OCI-LY3 (cell line): ENCODE measurements around the gene CNTNAP2.

ENCODE experiments used
- H2AFZ ChIP-seq: fragments of 200-600, 300-600 bp; shearing (Covaris generic); 2 replicates; pipeline ENCODE4 v1.6.0; 2014; ENCODE audit warnings: antibody characterized with exemption, low read depth, low read length
- H3K27ac ChIP-seq: fragments of 200-600, 300-600 bp; sonication (generic); 2 replicates; pipeline ENCODE4 v1.5.1; 2014; ENCODE audit warnings: mild to moderate bottlenecking, low read length, moderate library complexity, mixed read lengths
- H3K27me3 ChIP-seq: fragments of 200-600, 300-600 bp; sonication (generic); 2 replicates; pipeline ENCODE4 v1.6.1; 2014; ENCODE audit warnings: low read depth, low read length, mixed read lengths
- H3K36me3 ChIP-seq: fragments of 200-600, 300-600 bp; sonication (generic); replicated peaks from 2 replicates; pipeline ENCODE3; 2014; ENCODE audit warnings: low read depth, low read length, mixed read lengths
- H3K4me1 ChIP-seq: fragments of 300-600, 200-600 bp; sonication (generic); 2 replicates; pipeline ENCODE4 v1.6.1; 2014; ENCODE audit warnings: low read length, mixed read lengths
- H3K4me2 ChIP-seq: fragments of 200-600, 300-600 bp; sonication (generic); 2 replicates; pipeline ENCODE4 v1.6.1; 2014; ENCODE audit warnings: low read length, mixed read lengths
- H3K4me3 ChIP-seq: fragments of 300-600, 200-600 bp; sonication (generic); 2 replicates; pipeline ENCODE4 v1.5.1; 2014; ENCODE audit warnings: antibody characterized with exemption, mild to moderate bottlenecking, low read length, moderate library complexity
- H3K79me2 ChIP-seq: fragments of 300-600, 200-600 bp; shearing (Covaris generic); 2 replicates; pipeline ENCODE4 v1.6.1; 2014; ENCODE audit warnings: mild to moderate bottlenecking, low read length, mixed read lengths
- H3K9ac ChIP-seq: fragments of 300-600, 200-600 bp; shearing (Covaris generic); 2 replicates; pipeline ENCODE4 v1.6.0; 2014; ENCODE audit warnings: mild to moderate bottlenecking, low read length, moderate library complexity
- H3K9me3 ChIP-seq: fragments of 200-600, 300-600 bp; shearing (Covaris generic); 2 replicates; pipeline ENCODE4 v1.6.1; 2014; ENCODE audit warnings: low read length, mixed read lengths; ENCODE audit not compliant: insufficient read depth
- H4K20me1 ChIP-seq: fragments of 200-600, 300-600 bp; sonication (generic); 2 replicates; pipeline ENCODE4 v1.6.1; 2016; ENCODE audit warnings: low read length, mixed read lengths; ENCODE audit not compliant: insufficient read depth
- EZH2phosphoT487 ChIP-seq: fragments of 200-600 bp; shearing (Covaris generic); IDR thresholded peaks from 2 replicates; pipeline ENCODE4 v1.6.1; 2018; ENCODE audit warnings: antibody characterized with exemption, mixed run types, low read depth
- TF ChIP-seq, protein P1 (sequence below): fragments of 200-600, 300-600 bp; sonication (generic); IDR thresholded peaks from 2 replicates; pipeline ENCODE4 v1.5.1; 2014; ENCODE audit warnings: antibody characterized with exemption, low read length, low read depth

CNTNAP2 gene

GRCh38 chr7:146486519-146486918 lies 369.9 kb downstream of the CNTNAP2 start:
- TF ChIP-seq EZH2phosphoT487: no peak
- H3K9me3 ChIP-seq: no peaks in the 10 kb centered on the region

DNA sequence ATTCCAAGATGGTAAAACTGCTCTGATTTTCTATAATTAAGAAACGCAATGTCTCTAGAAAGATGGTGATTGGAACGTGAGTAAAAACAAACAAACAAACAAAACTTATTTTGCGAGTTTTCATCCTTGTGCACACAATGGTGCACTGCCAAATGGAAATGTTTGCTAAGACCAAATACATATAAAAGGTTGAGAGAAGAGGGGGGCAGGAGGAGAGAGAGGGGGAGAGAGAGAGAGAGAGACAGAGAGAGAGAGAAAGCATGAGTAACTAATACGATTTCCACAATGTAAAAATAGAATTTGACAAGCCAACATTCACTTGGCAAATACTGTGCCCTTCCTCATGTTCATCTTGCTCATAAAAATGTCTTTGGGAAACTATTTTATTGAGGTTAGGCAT lies 375.4 kb downstream of the CNTNAP2 start:
- no peak for TF ChIP-seq EZH2phosphoT487
- TF ChIP-seq, protein P1, sequence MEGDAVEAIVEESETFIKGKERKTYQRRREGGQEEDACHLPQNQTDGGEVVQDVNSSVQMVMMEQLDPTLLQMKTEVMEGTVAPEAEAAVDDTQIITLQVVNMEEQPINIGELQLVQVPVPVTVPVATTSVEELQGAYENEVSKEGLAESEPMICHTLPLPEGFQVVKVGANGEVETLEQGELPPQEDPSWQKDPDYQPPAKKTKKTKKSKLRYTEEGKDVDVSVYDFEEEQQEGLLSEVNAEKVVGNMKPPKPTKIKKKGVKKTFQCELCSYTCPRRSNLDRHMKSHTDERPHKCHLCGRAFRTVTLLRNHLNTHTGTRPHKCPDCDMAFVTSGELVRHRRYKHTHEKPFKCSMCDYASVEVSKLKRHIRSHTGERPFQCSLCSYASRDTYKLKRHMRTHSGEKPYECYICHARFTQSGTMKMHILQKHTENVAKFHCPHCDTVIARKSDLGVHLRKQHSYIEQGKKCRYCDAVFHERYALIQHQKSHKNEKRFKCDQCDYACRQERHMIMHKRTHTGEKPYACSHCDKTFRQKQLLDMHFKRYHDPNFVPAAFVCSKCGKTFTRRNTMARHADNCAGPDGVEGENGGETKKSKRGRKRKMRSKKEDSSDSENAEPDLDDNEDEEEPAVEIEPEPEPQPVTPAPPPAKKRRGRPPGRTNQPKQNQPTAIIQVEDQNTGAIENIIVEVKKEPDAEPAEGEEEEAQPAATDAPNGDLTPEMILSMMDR: no peak
- Histone ChIP-seq H4K20me1 (no peaks in the 10 kb centered on the region), H3K4me2 (no peak overlapping the region), H2AFZ (no peak overlapping the region), H3K79me2 (no peaks in the 10 kb centered on the region), H3K36me3 (no peaks in the 10 kb centered on the region), H3K27ac (no peak overlapping the region), H3K9ac (no peak overlapping the region), H3K27me3 (no peaks in the 10 kb centered on the region), H3K9me3 (no peaks in the 10 kb centered on the region), H3K4me1 (no peaks in the 10 kb centered on the region), H3K4me3 (no peak overlapping the region)

More at GRCh38 chr7:146486519-146486918, 369.9 kb downstream of the CNTNAP2 start:
- Histone ChIP-seq H3K79me2 (no peaks in the 10 kb centered on the region), H3K27me3 (no peaks in the 10 kb centered on the region), H3K9ac (no peak overlapping the region), H3K4me3 (no peak overlapping the region), H3K4me1 (no peaks in the 10 kb centered on the region), H3K27ac (no peak overlapping the region), H4K20me1 (no peaks in the 10 kb centered on the region), H3K36me3 (no peaks in the 10 kb centered on the region), H3K4me2 (no peak overlapping the region), H2AFZ (no peak overlapping the region)

DNA sequence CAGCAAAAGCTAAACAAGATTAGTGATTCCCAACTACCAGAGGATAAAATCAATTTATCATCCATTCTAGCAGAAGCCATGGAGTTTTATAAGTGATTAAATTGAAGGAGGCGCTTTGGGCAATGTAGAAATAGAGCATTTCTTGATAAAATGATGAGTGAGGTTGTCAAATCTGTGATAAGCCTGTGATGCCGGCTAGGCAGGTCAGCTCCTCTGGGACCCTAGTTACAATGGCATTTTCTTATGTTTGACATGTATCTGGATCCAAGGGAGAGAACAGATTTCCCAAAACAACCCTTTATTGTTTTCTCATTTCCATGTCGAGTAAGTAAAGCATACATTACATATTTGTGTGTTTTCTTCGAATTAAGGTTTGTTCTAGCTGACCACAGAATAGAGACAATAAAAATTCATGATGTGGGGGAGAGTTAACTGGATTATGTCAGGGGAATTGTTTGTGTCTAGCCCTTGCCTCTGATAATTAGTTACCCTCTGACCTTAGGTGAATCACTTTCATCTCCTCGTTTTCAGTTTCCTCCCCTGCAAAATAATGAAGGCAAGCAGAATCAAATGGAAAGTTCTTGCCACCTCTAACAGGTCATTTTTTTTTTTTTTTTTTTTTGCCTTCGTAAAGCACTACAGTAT lies 378.5 kb downstream of the CNTNAP2 start:
- H4K20me1 ChIP-seq: no peaks in the 10 kb centered on the region
- H3K4me1 ChIP-seq: no peaks in the 10 kb centered on the region
- H3K27ac ChIP-seq: no peak overlapping the region
- no peaks in the 10 kb centered on the region for H3K79me2 ChIP-seq
- H2AFZ ChIP-seq: no peak overlapping the region
- H3K9me3 ChIP-seq: no peaks in the 10 kb centered on the region
- TF ChIP-seq, protein P1: no peak
- TF ChIP-seq EZH2phosphoT487: no peak
- no peak overlapping the region for H3K9ac ChIP-seq
- H3K4me3 ChIP-seq: no peak overlapping the region
- H3K36me3 ChIP-seq: no peaks in the 10 kb centered on the region
- H3K4me2 ChIP-seq: no peak overlapping the region
- H3K27me3 ChIP-seq: no peaks in the 10 kb centered on the region

DNA sequence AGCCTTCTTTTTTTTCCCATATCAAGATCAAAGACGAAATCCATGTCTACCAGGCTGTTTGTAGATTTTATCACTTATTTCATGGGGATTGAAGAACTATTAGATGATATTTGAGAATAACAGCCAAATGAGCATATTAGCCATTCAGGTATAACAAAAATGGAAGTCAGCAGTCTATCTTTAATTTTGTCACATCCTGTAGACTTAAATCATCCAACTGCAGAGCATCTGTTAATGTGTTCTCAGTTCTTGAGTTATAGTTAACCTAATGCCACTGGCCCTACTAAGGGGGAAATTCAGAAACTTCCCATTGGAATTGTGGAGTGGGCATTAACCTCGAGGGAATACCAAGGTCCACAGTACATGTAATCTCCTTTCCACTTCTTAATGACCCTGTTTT lies 380.1 kb downstream of the CNTNAP2 start:
- Histone ChIP-seq H3K4me1 (no peaks in the 10 kb centered on the region), H3K9ac (no peak overlapping the region), H3K9me3 (no peaks in the 10 kb centered on the region), H3K27me3 (no peaks in the 10 kb centered on the region), H3K79me2 (no peaks in the 10 kb centered on the region), H2AFZ (no peak overlapping the region), H3K36me3 (no peaks in the 10 kb centered on the region), H3K4me2 (no peak overlapping the region), H4K20me1 (no peaks in the 10 kb centered on the region), H3K4me3 (no peak overlapping the region), H3K27ac (no peak overlapping the region)
- TF ChIP-seq, protein P1: no peak
- no peak for TF ChIP-seq EZH2phosphoT487
